A673 (cell line): ENCODE results near the gene MS4A13. TPM values are rescaled to one million over a fixed set of nuclear protein-coding genes. Genes with fewer than 3 reads are reported as not detected.

Source experiments
- BruUV-seq: library from RNA; stranded (reverse); fragments of 400-500 nt; replicated peaks from 2 replicates; lab custom pipeline; 2021; lab: Mats Ljungman, UMichigan
- CTCF ChIA-PET: fragments of 300-600 bp; sonication (Branson Sonifier 250); formaldehyde crosslinking; loops from one replicate; lab custom pipeline; 2022; ENCODE audit warnings: antibody characterized with exemption; lab: Charles Lee
- POLR2A ChIA-PET: fragments of 300-600 bp; sonication (Branson Sonifier 250); formaldehyde crosslinking; loops from one replicate; lab custom pipeline; 2022; ENCODE audit warnings: antibody characterized with exemption; ENCODE audit not compliant: low non-redundant PET; lab: Charles Lee
- DNase-seq: peaks from one replicate; pipeline ENCODE4 v3.0.0-alpha.2; 2015; ENCODE audit warnings: low spot score
- H3K27ac ChIP-seq: fragments of 200-600 bp; sonication (generic); 2 replicates; pipeline ENCODE4 v1.5.1; 2016; ENCODE audit warnings: mixed run types, low read depth, mild to moderate bottlenecking, mixed read lengths, antibody characterized with exemption, low read length; ENCODE audit not compliant: poor library complexity, severe bottlenecking
- H3K27me3 ChIP-seq: fragments of 200-600 bp; sonication (generic); replicated peaks from 2 replicates; pipeline ENCODE4 v1.6.1; 2017; ENCODE audit warnings: mixed run types, low read depth, mild to moderate bottlenecking, mixed read lengths, antibody characterized with exemption, low read length; ENCODE audit not compliant: insufficient read depth, poor library complexity
- H3K36me3 ChIP-seq: fragments of 200-600 bp; sonication (generic); 2 replicates; pipeline ENCODE4 v1.6.1; 2016; ENCODE audit warnings: mixed run types, mild to moderate bottlenecking, mixed read lengths, antibody characterized with exemption, low read length; ENCODE audit not compliant: insufficient read depth, poor library complexity, severe bottlenecking
- H3K4me1 ChIP-seq: fragments of 200-600 bp; sonication (generic); 2 replicates; pipeline ENCODE4 v1.6.1; 2017; ENCODE audit warnings: mixed run types, mild to moderate bottlenecking, mixed read lengths, antibody characterized with exemption, low read length; ENCODE audit not compliant: insufficient read depth, poor library complexity, severe bottlenecking
- H3K4me3 ChIP-seq: fragments of 200-600 bp; sonication (generic); 2 replicates; pipeline ENCODE4 v1.5.1; 2016; ENCODE audit warnings: low read depth, mixed run types, mild to moderate bottlenecking, mixed read lengths, low read length; ENCODE audit not compliant: poor library complexity, severe bottlenecking
- H3K9me3 ChIP-seq: fragments of 200-600 bp; sonication (generic); 2 replicates; pipeline ENCODE4 v1.6.1; 2016; ENCODE audit warnings: mixed run types, low read depth, mild to moderate bottlenecking, mixed read lengths, antibody characterized with exemption, low read length; ENCODE audit not compliant: poor library complexity, severe bottlenecking
- EZH2 ChIP-seq: fragments of 200-600 bp; sonication (generic); IDR thresholded peaks from 2 replicates; pipeline ENCODE4 v1.6.1; 2017; ENCODE audit warnings: borderline replicate concordance, low read depth, mild to moderate bottlenecking, mixed read lengths, antibody characterized with exemption, low read length; ENCODE audit not compliant: poor library complexity, severe bottlenecking
- intact Hi-C: fragments of 100-400 bp; cut with micrococcal nuclease; formaldehyde crosslinking; loops from one replicate; pipeline ENCODE4 v1.10.0; 2022; ENCODE audit not compliant: unreplicated experiment
- total RNA-seq: library from RNA; stranded (reverse); gene quantifications from 2 replicates; pipeline ENCODE4 v1.2.3, GENCODE V29; 2021
- TF ChIP-seq, protein P1 (sequence below): fragments of 300-800, 200-600 bp; sonication (generic); conservative IDR thresholded peaks from 2 replicates; pipeline ENCODE4 v1.5.1; 2017; ENCODE audit warnings: low read depth, mild to moderate bottlenecking, antibody characterized with exemption, low read length, moderate library complexity, mixed read lengths

The MS4A13 gene
- total RNA-seq, 1 experiment from 2014 or later: not detected

DNA sequence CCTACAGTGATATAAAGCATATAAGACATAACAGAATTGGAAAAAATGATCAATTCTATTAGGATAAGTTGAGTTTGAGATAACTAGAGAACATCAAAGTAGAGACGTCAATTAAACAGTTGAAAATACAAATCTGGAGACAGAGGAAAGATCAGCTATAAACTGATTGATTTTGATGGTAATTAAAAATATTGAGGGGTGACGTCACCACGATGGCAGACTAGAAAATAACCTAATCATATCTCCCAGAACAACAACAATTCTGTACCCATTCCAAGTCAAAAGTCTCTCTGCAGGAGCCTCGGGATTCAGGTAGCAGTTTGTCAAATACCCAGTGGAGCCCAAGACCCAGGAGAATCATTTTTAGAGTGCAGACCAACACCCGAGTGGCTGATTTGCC lies 28.9 kb downstream of the MS4A13 start:
- no peak overlapping the region for H3K27ac ChIP-seq
- TF ChIP-seq, protein P1, sequence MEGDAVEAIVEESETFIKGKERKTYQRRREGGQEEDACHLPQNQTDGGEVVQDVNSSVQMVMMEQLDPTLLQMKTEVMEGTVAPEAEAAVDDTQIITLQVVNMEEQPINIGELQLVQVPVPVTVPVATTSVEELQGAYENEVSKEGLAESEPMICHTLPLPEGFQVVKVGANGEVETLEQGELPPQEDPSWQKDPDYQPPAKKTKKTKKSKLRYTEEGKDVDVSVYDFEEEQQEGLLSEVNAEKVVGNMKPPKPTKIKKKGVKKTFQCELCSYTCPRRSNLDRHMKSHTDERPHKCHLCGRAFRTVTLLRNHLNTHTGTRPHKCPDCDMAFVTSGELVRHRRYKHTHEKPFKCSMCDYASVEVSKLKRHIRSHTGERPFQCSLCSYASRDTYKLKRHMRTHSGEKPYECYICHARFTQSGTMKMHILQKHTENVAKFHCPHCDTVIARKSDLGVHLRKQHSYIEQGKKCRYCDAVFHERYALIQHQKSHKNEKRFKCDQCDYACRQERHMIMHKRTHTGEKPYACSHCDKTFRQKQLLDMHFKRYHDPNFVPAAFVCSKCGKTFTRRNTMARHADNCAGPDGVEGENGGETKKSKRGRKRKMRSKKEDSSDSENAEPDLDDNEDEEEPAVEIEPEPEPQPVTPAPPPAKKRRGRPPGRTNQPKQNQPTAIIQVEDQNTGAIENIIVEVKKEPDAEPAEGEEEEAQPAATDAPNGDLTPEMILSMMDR: no peak
- no peak for TF ChIP-seq EZH2
- intact Hi-C loops: no loop called here
- no peaks in the 10 kb centered on the region for H3K36me3 ChIP-seq
- H3K4me1 ChIP-seq: no peaks in the 10 kb centered on the region
- H3K27me3 ChIP-seq: peaks cover 6% of the 10 kb centered on the region
- ChIA-PET CTCF (no interaction called here), POLR2A (no interaction called here)
- H3K4me3 ChIP-seq: no peak overlapping the region
- H3K9me3 ChIP-seq: no peaks in the 10 kb centered on the region
- no peak for DNase-seq
- no TSS peak for BruUV-seq

DNA sequence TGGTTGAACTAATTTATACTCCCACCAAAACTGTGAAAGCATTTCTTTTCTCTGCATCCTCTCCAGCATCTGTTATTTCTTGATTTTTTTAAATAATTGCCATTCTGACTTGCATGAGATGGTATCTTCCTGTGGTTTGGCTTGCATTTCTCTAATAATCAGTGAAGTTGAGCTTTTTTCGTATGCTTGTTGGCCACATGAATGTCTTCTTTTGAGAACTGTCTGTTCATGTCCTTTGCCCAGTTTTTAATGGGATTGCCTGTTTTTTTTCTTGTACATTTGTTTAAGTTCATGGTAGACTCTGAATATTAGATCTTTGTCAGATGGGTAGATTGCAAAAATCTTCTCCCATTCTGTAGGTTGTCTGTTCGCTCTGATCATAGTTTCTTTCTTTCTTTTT lies 46.1 kb downstream of the MS4A13 start:
- CTCF ChIA-PET: no interaction called here
- intact Hi-C loops: no loop called here
- H3K27me3 ChIP-seq: no peaks in the 10 kb centered on the region
- TF ChIP-seq, protein P1: no peak
- no peak for TF ChIP-seq EZH2
- H3K9me3 ChIP-seq: no peaks in the 10 kb centered on the region
- H3K27ac ChIP-seq: no peak overlapping the region
- BruUV-seq: no TSS peak
- POLR2A ChIA-PET: interaction anchor here (0.6 kb wide), 1 partner anchor 566 kb away, joined by 3 read pairs; no protein-coding TSS in a partner anchor
- no peaks in the 10 kb centered on the region for H3K4me1 ChIP-seq
- no peaks in the 10 kb centered on the region for H3K36me3 ChIP-seq
- DNase-seq: no peak
- no peak overlapping the region for H3K4me3 ChIP-seq

DNA sequence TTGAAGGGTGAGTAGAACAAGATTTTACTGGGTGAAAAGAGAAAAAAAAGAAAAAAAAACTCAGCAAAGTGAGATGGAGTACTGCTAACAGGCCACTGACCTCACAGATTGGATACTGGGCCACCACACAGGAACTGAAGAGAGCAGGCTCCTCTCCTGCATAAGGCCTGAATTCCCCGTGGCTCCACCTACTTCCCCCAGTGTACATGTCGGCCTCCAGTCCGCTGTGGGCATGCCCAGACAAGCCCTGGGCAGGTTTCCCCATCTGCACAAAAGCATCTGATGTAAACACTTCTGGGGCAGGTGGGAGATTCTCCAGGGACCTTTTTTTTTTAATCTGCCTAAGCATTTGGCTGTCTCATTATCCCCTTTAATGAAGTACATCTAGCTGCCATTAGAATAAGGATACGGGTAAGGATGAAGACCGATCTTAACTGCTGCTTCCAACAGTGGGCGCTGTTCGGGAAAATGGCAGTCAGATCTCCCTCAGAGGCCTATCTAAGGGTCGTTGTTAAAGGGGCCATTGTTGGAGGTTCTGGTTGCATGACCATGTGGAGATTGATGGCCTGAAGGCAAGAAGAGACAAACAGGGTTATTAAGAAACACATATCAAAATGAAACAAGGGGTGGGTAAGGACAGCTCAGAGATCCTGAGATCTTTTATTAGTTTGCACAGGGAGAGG lies 48.5 kb downstream of the MS4A13 start:
- H3K27me3 ChIP-seq: no peaks in the 10 kb centered on the region
- no peaks in the 10 kb centered on the region for H3K36me3 ChIP-seq
- TF ChIP-seq, protein P1: 0 out of 2 replicates have a peak, but pooled peaks have one; percentile 12
- TF ChIP-seq EZH2: no peak
- no peak for DNase-seq
- POLR2A ChIA-PET: no interaction called here
- intact Hi-C loops: no loop called here
- H3K27ac ChIP-seq: no peak overlapping the region
- no peaks in the 10 kb centered on the region for H3K9me3 ChIP-seq
- no peak overlapping the region for H3K4me3 ChIP-seq
- CTCF ChIA-PET: no interaction called here
- no peaks in the 10 kb centered on the region for H3K4me1 ChIP-seq
- no TSS peak for BruUV-seq
